Breast epithelium (tissue), 3 donors: Measurements from ENCODE around the gene FAM20C.

Experiments used
- POLR2A ChIP-seq: fragments of 450-650 bp; IDR thresholded peaks from one replicate; pipeline ENCODE4 v1.6.1; 2016; ENCODE audit warnings: antibody characterized with exemption, mild to moderate bottlenecking, moderate library complexity
- TF ChIP-seq, protein P1 (sequence below), 3 donors: fragments of 450-650 bp; IDR thresholded peaks; one replicate each; pipeline ENCODE4 v1.5.1; 2016 to 2017; ENCODE audit warnings: antibody characterized with exemption in 3 of 3, mild to moderate bottlenecking in 3 of 3, moderate library complexity in 3 of 3

DNA sequence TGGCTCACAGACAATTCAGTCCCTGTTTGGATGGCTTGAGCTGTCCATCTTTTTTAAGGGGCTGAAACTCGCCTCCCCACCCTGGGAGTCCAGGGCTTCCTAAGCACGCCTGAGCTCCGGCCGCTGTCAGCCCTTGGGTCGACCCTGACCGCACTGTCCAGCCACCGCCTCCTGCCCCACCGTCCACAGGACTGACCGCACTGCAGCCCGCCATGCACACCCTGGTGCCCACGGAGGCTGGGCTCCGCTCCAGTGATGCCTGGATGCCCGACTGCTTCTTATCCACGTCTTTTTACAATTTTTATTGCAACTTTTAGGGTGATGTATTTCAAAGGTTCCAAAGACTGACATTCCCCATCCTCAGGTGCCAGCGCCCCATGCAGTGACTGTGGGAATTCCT lies 58.2 kb downstream of the FAM20C start:
- no peak for TF ChIP-seq POLR2A
- TF ChIP-seq, protein P1, sequence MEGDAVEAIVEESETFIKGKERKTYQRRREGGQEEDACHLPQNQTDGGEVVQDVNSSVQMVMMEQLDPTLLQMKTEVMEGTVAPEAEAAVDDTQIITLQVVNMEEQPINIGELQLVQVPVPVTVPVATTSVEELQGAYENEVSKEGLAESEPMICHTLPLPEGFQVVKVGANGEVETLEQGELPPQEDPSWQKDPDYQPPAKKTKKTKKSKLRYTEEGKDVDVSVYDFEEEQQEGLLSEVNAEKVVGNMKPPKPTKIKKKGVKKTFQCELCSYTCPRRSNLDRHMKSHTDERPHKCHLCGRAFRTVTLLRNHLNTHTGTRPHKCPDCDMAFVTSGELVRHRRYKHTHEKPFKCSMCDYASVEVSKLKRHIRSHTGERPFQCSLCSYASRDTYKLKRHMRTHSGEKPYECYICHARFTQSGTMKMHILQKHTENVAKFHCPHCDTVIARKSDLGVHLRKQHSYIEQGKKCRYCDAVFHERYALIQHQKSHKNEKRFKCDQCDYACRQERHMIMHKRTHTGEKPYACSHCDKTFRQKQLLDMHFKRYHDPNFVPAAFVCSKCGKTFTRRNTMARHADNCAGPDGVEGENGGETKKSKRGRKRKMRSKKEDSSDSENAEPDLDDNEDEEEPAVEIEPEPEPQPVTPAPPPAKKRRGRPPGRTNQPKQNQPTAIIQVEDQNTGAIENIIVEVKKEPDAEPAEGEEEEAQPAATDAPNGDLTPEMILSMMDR (IDR thresholded peaks at IDR 0.05), result no peak
